GM18511 (cell line): ENCODE data around the gene ADORA3.

Experiments used
- ATAC-seq: cut with Tn5 transposase; IDR thresholded peaks from one replicate; pipeline ENCODE4 v1.9.1; 2021; ENCODE audit warnings: mild to moderate bottlenecking, moderate library complexity; ENCODE audit not compliant: unreplicated experiment

The ADORA3 gene

GRCh38 chr1:111449703-111450017 lies 53.8 kb downstream of the ADORA3 start:
- ATAC-seq, result no peak
